Breast epithelium (tissue), 3 donors: Measurements from ENCODE around the gene NCK2.

Experiments used
- CTCF ChIP-seq, 3 donors: fragments of 450-650 bp; IDR thresholded peaks; one replicate each; pipeline ENCODE4 v1.5.1; 2016 to 2017; ENCODE audit warnings: antibody characterized with exemption in 3 of 3, mild to moderate bottlenecking in 3 of 3, moderate library complexity in 3 of 3
- POLR2A ChIP-seq: fragments of 450-650 bp; IDR thresholded peaks from one replicate; pipeline ENCODE4 v1.6.1; 2016; ENCODE audit warnings: antibody characterized with exemption, mild to moderate bottlenecking, moderate library complexity

GRCh38 chr2:105849431-105850179, 104.9 kb downstream of the NCK2 start:
- TF ChIP-seq CTCF (IDR thresholded peaks at IDR 0.05) (no peak), POLR2A (no peak)
